PFSK-1 (cell line): ENCODE measurements around the gene ZNF474.

Experiments
- POLR2AphosphoS5 ChIP-seq: IDR thresholded peaks from 2 replicates; pipeline ENCODE4 v1.6.1; 2012; ENCODE audit warnings: low read depth, mild to moderate bottlenecking, control low read depth, low read length, moderate library complexity
- REST ChIP-seq, 2 experiments: IDR thresholded peaks; 2 replicates each; pipeline versions ENCODE4 v1.6.1 to v1.8.0; 2011 to 2012; ENCODE audit warnings: low read depth in 2 of 2, low read length in 2 of 2, control low read depth in 1 of 2, inconsistent platforms in 1 of 2, mild to moderate bottlenecking in 1 of 2, moderate library complexity in 1 of 2; ENCODE audit not compliant: insufficient read depth in 1 of 2

GRCh38 chr5:122126177-122126755 is 3.1 kb upstream of the ZNF474 start:
- no peak for TF ChIP-seq REST (IDR thresholded peaks at IDR 0.05; ENCODE audit: insufficient read depth in 1 of 2, low read depth in 2 of 2, low read length in 2 of 2)
- no peak for TF ChIP-seq POLR2AphosphoS5
